Common myeloid progenitor, CD34-positive (primary cell): ENCODE measurements around the gene TMEM117. TPM values are rescaled to one million over a fixed set of nuclear protein-coding genes. Genes with fewer than 3 reads are reported as not detected.

Experiments used
- CTCF ChIA-PET: fragments of 350-600 bp; sonication (Branson Sonifier 250); formaldehyde crosslinking; loops from one replicate; lab custom pipeline; 2021; ENCODE audit warnings: antibody characterized with exemption; lab: Charles Lee
- POLR2A ChIA-PET: fragments of 350-600 bp; sonication (Branson Sonifier 250); formaldehyde crosslinking; loops from one replicate; lab custom pipeline; 2021; ENCODE audit warnings: antibody characterized with exemption; lab: Charles Lee
- DNase-seq, 3 donors: peaks; one replicate each; pipeline versions ENCODE4 v3.0.0 to v3.0.0-alpha.2; 2013
- H3K27ac ChIP-seq, 2 experiments: 1 replicate in 1 of 2; 2 replicates in 1 of 2; pipeline ENCODE4 v1.7.0; 2013; ENCODE audit warnings: inconsistent platforms in 2 of 2, low read length in 2 of 2, mild to moderate bottlenecking in 2 of 2, low read depth in 1 of 2, moderate library complexity in 1 of 2; ENCODE audit not compliant: severe bottlenecking in 2 of 2, insufficient read depth in 1 of 2, poor library complexity in 1 of 2
- H3K27me3 ChIP-seq, 5 experiments: replicated peaks in 2 of 5; 1 replicate in 3 of 5; 2 replicates in 2 of 5; pipeline versions ENCODE4 v1.6.1 to v1.7.0; 2013; ENCODE audit warnings: low read length in 4 of 5, mild to moderate bottlenecking in 2 of 5, moderate library complexity in 2 of 5, inconsistent platforms in 1 of 5; ENCODE audit not compliant: insufficient read depth in 5 of 5, control insufficient read depth in 4 of 5
- H3K36me3 ChIP-seq, 4 experiments: 1 replicate in 2 of 4; 2 replicates in 2 of 4; pipeline versions ENCODE4 v1.6.1 to v1.7.0; 2013; ENCODE audit warnings: low read length in 3 of 4, control low read depth in 1 of 4, mild to moderate bottlenecking in 1 of 4; ENCODE audit not compliant: control insufficient read depth in 4 of 4, insufficient read depth in 4 of 4
- H3K4me1 ChIP-seq, 4 experiments: 1 replicate in 3 of 4; 2 replicates in 1 of 4; pipeline versions ENCODE4 v1.6.1 to v1.7.1; 2013; ENCODE audit warnings: low read length in 3 of 4, mild to moderate bottlenecking in 3 of 4, control low read depth in 1 of 4, inconsistent platforms in 1 of 4, moderate library complexity in 1 of 4; ENCODE audit not compliant: control insufficient read depth in 4 of 4, insufficient read depth in 4 of 4; ENCODE audit errors: control extremely low read depth in 1 of 4
- H3K4me3 ChIP-seq, 7 experiments: 1 replicate in 4 of 7; 2 replicates in 3 of 7; pipeline versions ENCODE4 v1.5.1 to v1.7.0; 2013; ENCODE audit warnings: mild to moderate bottlenecking in 7 of 7, low read length in 6 of 7, moderate library complexity in 6 of 7, inconsistent platforms in 2 of 7, low read depth in 2 of 7, control low read depth in 1 of 7; ENCODE audit not compliant: insufficient read depth in 4 of 7, control insufficient read depth in 1 of 7; ENCODE audit errors: extremely low read depth in 1 of 7
- H3K9me3 ChIP-seq, 5 experiments: 1 replicate in 4 of 5; 2 replicates in 1 of 5; pipeline versions ENCODE4 v1.6.1 to v1.7.1; 2013; ENCODE audit warnings: low read length in 4 of 5, mild to moderate bottlenecking in 2 of 5, inconsistent platforms in 1 of 5, low read depth in 1 of 5, moderate library complexity in 1 of 5; ENCODE audit not compliant: control insufficient read depth in 4 of 5, insufficient read depth in 2 of 5; ENCODE audit errors: control extremely low read depth in 1 of 5
- WGBS: methylation state at CpG from one replicate; pipeline ENCODE4 v1.1.5; 2013; ENCODE audit not compliant: insufficient coverage; 5-methylcytosine and 5-hydroxymethylcytosine counted together
- polyA plus RNA-seq: library from polyadenylated mRNA; unstranded; fragments of 120-200 nt; gene quantifications from one replicate; pipeline ENCODE4 v1.2.1, GENCODE V29; 2013

The TMEM117 gene
- 1.9 TPM for polyA plus RNA-seq

DNA sequence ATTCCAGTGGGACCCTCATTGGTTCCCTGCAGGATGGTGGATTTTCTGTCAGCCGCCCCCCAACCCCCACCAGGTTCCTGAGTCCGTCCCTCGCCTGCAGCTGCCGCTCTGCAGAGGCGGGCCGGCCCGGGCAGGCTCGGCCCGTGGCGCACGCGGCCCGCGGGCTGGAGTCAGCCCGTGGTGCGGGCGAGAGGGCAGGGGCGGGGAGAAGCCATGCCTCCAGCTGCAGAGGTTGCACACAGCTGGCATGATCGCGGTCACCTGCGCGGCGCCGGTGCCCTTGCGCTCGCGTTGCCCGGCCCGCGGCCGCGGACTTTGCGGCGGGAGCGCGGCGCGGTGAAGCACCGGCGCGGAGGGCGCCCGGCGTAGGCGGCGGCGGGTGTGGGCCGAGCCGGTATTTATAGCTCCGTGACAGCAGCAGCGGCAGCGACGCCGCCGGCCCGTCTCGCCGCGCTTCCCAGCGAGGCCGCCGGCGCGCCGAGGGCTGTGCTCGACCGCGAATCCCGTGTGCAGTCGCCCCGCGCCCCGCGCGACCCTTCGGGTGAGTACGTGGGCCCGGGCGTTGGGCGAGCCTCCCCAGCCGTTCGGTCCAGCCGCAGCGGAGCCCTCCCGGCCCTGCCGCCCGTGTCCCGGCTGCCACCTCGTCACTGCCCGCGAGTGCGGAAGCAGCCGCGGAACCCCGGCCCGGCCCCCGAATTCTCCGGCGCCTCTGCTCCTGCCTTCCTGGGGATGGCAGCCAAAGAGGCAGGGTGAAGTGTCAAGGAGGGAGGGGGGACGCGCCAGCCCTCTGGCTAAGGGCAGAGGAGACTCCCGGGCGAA, at the start of gene TMEM117:
Gene TMEM117 (plus strand): TSS at position 426 of the 819 bp plus-strand sequence.
- WGBS = under 1% methylated on average over 89 of the region's 103 CpGs
- peaks cover 0 to 2% (median 0%) of the 10 kb centered on the region in 5 experiments for H3K27me3 ChIP-seq
- ChIA-PET POLR2A (interaction anchor here (0.6 to 1.0 kb wide), 3 partner anchors 27 to 31 kb away, joined by 3 to 4 read pairs (median 3); partner anchors contain the start of gene TWF1), CTCF (interaction anchor here (0.8 to 2.4 kb wide), 4 partner anchors 8 to 36 kb away, joined by 3 to 17 read pairs (median 4); partner anchors contain the start of gene TWF1)
- H3K36me3 ChIP-seq = no peaks in the 10 kb centered on the region
- H3K27ac ChIP-seq = peak within 1 kb of the TSS; percentile 42 to 80
- H3K4me3 ChIP-seq = peak within 1 kb of the TSS; percentile 32 to 86 (median 74)
- no peaks in the 10 kb centered on the region for H3K9me3 ChIP-seq
- DNase-seq = peak; percentile 48 to 78 (median 64)
- peaks cover 18 to 33% (median 28%) of the 10 kb centered on the region in 4 experiments for H3K4me1 ChIP-seq

DNA sequence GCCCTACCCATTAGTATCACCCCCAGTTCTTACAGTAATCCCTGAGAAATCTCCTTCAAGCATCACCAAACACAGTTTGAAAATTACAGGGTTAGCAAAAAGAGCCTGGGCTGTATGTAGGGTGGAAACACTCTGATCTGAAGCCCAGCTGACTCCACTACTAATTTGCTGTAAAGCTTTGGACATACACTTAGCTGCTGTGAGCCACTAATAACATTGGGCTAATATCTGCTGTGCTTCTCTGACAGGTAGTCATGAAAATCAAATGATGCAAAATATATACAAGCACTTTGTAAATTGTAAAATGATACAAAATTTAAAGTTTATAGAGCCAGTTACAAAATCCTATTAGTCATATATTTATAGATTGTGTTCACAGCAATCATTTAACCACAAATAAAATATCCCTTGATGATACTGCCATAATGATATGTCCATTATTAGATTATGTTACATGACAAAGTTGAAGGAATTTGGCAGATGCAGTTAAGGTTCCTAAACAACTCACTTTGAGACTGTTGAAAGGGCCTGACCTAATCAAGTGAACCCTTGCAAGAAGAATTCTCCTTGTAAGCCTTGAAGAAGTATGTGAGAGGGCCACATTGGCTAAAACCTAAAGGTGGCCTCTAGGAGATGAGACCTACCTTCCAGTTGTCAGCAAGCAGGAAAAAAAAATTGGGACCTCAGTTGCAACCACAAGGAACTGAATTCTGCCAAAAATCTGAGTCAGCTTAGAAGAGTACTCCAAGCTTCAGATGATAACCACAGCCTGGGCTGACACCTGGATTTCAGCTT, 48.8 kb upstream of the TMEM117 start:
- peaks cover 13 to 56% (median 31%) of the 10 kb centered on the region in 4 experiments for H3K36me3 ChIP-seq
- H3K4me3 ChIP-seq = no peak overlapping the region
- no peaks in the 10 kb centered on the region for H3K9me3 ChIP-seq
- POLR2A ChIA-PET = no interaction called here
- no peaks in the 10 kb centered on the region for H3K4me1 ChIP-seq
- no peak overlapping the region for H3K27ac ChIP-seq
- H3K27me3 ChIP-seq = no peaks in the 10 kb centered on the region
- no peak for DNase-seq
- CTCF ChIA-PET = interaction anchor here (1.0 to 1.4 kb wide), 3 partner anchors 9 to 19 kb away, joined by 3 to 4 read pairs (median 3); partner anchors contain the start of gene TWF1

DNA sequence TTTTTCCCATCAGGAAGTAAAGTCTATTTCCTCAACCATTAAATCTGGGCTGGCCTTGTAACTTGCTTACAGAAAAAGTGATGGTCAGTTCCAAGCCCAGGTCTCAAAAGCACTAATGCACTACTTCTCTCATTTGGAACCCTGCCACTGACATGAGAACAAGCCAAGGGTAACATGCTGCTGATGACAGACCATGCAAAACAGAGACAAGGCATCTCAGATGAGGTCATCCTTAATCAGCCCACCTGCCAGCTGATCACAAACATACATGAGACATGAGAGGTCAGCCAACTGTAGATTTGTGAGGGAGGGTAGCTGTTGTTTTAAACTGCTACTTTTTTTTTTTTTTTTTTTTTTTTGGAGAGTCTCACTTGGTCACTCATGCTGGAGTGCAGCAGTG, 45.9 kb upstream of the TMEM117 start:
- POLR2A ChIA-PET = no interaction called here
- H3K36me3 ChIP-seq = peaks cover 9 to 36% (median 17%) of the 10 kb centered on the region in 4 experiments
- no peaks in the 10 kb centered on the region for H3K9me3 ChIP-seq
- H3K27ac ChIP-seq = no peak overlapping the region
- CTCF ChIA-PET = no interaction called here
- no peak overlapping the region for H3K4me3 ChIP-seq
- no peaks in the 10 kb centered on the region for H3K27me3 ChIP-seq
- H3K4me1 ChIP-seq = no peaks in the 10 kb centered on the region
- no peak for DNase-seq

DNA sequence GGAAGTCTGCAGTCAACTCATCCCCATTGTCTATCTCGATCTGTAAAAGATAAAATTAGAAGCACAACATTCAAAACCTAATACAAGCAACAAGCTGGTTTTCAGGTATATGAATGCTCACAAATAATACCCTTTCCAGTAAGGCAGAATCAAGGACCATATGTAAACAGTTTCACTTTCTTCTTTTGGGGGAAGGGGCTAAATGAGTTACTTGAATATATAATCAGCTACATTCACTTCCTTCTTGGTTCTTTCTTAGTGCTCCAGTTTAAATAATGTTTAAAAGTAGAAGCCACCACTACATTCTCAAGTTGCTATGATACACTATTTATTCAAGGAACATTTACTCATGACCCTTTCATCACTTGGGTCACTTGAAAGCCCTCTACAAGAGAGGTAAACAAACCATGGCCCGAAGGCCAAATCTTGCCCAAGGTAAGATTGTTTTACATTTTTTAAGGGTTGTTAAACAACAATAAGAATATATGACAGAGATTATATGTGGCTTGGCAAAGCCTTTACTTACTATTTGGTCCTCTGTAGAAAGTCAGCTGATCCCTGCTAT, 40.1 kb upstream of the TMEM117 start:
- CTCF ChIA-PET = interaction anchor here (1.9 kb wide), 1 partner anchor 9 kb away, joined by 5 read pairs; no protein-coding TSS in a partner anchor
- H3K27ac ChIP-seq = no peak overlapping the region
- H3K4me3 ChIP-seq = no peak overlapping the region
- H3K4me1 ChIP-seq = no peaks in the 10 kb centered on the region
- DNase-seq = no peak
- POLR2A ChIA-PET = no interaction called here
- 100% methylated on average over 1 of the region's 2 CpGs for WGBS
- peaks cover 4 to 56% (median 36%) of the 10 kb centered on the region in 4 experiments for H3K36me3 ChIP-seq
- no peaks in the 10 kb centered on the region for H3K9me3 ChIP-seq
- no peaks in the 10 kb centered on the region for H3K27me3 ChIP-seq

DNA sequence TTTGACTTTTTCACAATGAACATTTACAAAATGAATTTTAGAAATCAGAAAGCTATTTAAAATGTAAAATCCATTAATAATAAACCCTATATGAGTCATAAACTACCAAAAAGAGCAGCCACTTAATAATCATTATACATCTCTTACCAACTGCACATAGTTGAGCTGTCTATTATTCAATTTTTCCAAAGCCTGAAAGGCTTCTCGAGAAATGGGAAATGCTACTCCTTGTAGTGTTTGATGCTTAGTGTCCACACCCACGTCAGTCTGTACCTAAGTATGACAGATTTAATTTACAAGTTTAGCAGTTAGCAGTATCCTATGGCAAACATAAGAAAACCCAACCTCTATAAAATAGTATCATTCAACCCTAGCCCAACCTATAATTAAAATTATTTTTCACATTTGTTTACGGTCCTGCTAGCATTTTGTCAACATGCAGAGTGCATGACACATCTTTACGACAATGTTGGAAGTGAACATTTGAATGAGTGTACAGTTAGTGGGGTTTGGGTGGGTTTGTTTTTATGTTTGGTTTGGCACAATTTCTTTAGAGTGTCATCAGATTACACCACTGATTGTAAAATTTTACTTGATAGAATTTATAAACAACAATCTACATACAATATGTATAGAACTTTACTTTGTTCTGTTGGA, 38.2 kb upstream of the TMEM117 start:
- Histone ChIP-seq H3K4me1 (no peaks in the 10 kb centered on the region), H3K27ac (no peak overlapping the region), H3K36me3 (peaks cover 4 to 64% (median 42%) of the 10 kb centered on the region in 4 experiments), H3K4me3 (no peak overlapping the region), H3K9me3 (no peaks in the 10 kb centered on the region), H3K27me3 (no peaks in the 10 kb centered on the region)
- DNase-seq = no peak
- WGBS = no CpG with 5 or more reads among the region's 4 CpGs
- POLR2A ChIA-PET = no interaction called here
- CTCF ChIA-PET = interaction anchor here (0.8 to 1.4 kb wide), 2 partner anchors 10 to 85 kb away, joined by 3 to 4 read pairs; no protein-coding TSS in a partner anchor

DNA sequence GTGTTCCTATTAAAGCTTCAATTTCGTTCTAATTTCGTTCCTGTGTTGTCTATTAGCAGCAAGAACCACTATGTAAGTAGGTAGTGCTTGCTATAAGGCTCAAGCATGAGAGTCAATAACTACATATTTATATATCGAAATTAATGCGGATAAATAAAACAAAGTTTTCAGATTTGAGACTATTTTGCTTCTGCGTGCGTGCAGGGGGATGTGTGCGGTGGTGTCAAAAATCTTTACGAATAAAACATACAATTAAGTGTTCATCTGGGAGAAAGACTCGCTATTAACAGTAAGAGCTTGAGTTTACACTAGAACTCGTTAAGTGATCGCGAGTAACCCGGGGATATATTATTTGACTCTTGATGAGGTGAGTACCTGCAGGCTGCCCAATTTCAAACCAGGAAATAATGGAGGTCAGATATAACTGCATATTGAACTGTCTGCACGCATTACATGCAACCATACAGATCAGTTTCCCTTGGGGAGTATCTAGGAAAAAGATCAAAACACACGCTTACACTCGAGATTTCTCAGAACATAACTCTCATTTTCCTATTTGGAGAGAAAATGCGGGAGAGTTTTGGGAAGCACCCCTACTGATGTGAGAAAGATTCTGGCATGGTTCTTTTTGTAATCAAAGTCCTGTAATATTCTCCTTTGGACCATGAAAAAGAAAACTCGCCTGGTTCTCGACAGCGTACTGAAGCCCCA, 30.6 kb upstream of the TMEM117 start:
- WGBS = 0% methylated on average over 5 of the region's 20 CpGs

More for the DNA sequence above, 30.6 kb upstream of the TMEM117 start:
- Histone ChIP-seq H3K4me1 (peaks cover 8 to 21% (median 19%) of the 10 kb centered on the region in 4 experiments), H3K9me3 (no peaks in the 10 kb centered on the region), H3K36me3 (peaks cover 4 to 15% (median 13%) of the 10 kb centered on the region in 4 experiments), H3K27ac (peak overlapping the region; percentile 92 to 97), H3K27me3 (no peaks in the 10 kb centered on the region), H3K4me3 (peak overlapping the region; percentile 79 to 99 (median 97))
- CTCF ChIA-PET = interaction anchor here (0.6 to 3.4 kb wide), 11 partner anchors 9 to 146 kb away, joined by 3 to 21 read pairs (median 5); partner anchors contain the start of genes IRAK4 and TMEM117
- DNase-seq = peak in 2 of 3 donors; percentile 33 to 48
- POLR2A ChIA-PET = interaction anchor here (0.6 to 1.1 kb wide), 3 partner anchors 31 to 45 kb away, joined by 3 read pairs; partner anchors contain the start of gene TMEM117
